Measurements from ENCODE around the gene TP73. TPM values are rescaled to one million over a fixed set of nuclear protein-coding genes. Genes with fewer than 3 reads are reported as not detected.

Gene TP73
- total RNA-seq, 3 donors from 2014 or later (not counting 1 experiment from before 2014, with no cell fraction given): 0.28 to 0.50 (median 0.39) TPM

GRCh38 chr1:3632298-3632697 lies 20.0 kb upstream of the TP73 start:
- TF ChIP-seq CTCF (IDR thresholded peaks at IDR 0.05): no peak
- ATAC-seq (no peak), DNase-seq (no peak)
- H3K9me3 Mint-ChIP-seq: no peaks in the 10 kb centered on the region
- no peak overlapping the region for H3K27ac Mint-ChIP-seq
- no peaks in the 10 kb centered on the region for H3K9me3 ChIP-seq (ENCODE audit: control insufficient read depth, insufficient read depth, low read length)
- no peak overlapping the region for H3K27ac ChIP-seq (ENCODE audit: low read length)
- H3K4me1 Mint-ChIP-seq: no peaks in the 10 kb centered on the region
- H3K27me3 ChIP-seq (ENCODE audit: control insufficient read depth, insufficient read depth, low read length): no peaks in the 10 kb centered on the region
- no peak overlapping the region for H3K4me3 Mint-ChIP-seq
- WGBS (ENCODE audit: insufficient coverage): 96% methylated on average over 17 of the region's 17 CpGs
- peaks cover 50% of the 10 kb centered on the region for H3K36me3 ChIP-seq (ENCODE audit: control insufficient read depth, insufficient read depth, low read length)
- peaks cover 9% of the 10 kb centered on the region for H3K36me3 Mint-ChIP-seq
- H3K27me3 Mint-ChIP-seq (ENCODE audit: low read depth in 2 of 2): no peaks in the 10 kb centered on the region
- intact Hi-C loops (cut with micrococcal nuclease): no loop called here
- no peaks in the 10 kb centered on the region for H3K4me1 ChIP-seq (ENCODE audit: control insufficient read depth, insufficient read depth, low read length)
- no peak overlapping the region for H3K4me3 ChIP-seq (ENCODE audit: low read length)

- H3K36me3 Mint-ChIP-seq: peaks cover 9% of the 10 kb centered on the region
- H3K4me3 ChIP-seq (ENCODE audit: low read length): no peak overlapping the region
- ATAC-seq: no peak
- H3K27ac ChIP-seq (ENCODE audit: low read length): no peak overlapping the region
- DNase-seq: no peak
- TF ChIP-seq CTCF (IDR thresholded peaks at IDR 0.05): no peak
- H3K36me3 ChIP-seq (ENCODE audit: control insufficient read depth, insufficient read depth, low read length): peaks cover 52% of the 10 kb centered on the region
- H3K9me3 ChIP-seq (ENCODE audit: control insufficient read depth, insufficient read depth, low read length): no peaks in the 10 kb centered on the region
- no peaks in the 10 kb centered on the region for H3K4me1 ChIP-seq (ENCODE audit: control insufficient read depth, insufficient read depth, low read length)
- H3K27me3 ChIP-seq (ENCODE audit: control insufficient read depth, insufficient read depth, low read length): no peaks in the 10 kb centered on the region
- H3K27ac Mint-ChIP-seq: no peak overlapping the region
- intact Hi-C loops (cut with micrococcal nuclease): no loop called here
- H3K27me3 Mint-ChIP-seq (ENCODE audit: low read depth in 2 of 2): no peaks in the 10 kb centered on the region
- H3K9me3 Mint-ChIP-seq: no peaks in the 10 kb centered on the region
- no peaks in the 10 kb centered on the region for H3K4me1 Mint-ChIP-seq
- no peak overlapping the region for H3K4me3 Mint-ChIP-seq
- WGBS (ENCODE audit: insufficient coverage): 97% methylated on average over 26 of the region's 26 CpGs
These were observed 19.5 kb upstream of the TP73 start for GRCh38 chr1:3632716-3633343.

GRCh38 chr1:3633344-3634058 lies 18.8 kb upstream of the TP73 start:
- intact Hi-C loops (cut with micrococcal nuclease): no loop called here
- H3K9me3 ChIP-seq (ENCODE audit: control insufficient read depth, insufficient read depth, low read length): no peaks in the 10 kb centered on the region
- no peaks in the 10 kb centered on the region for H3K27me3 Mint-ChIP-seq (ENCODE audit: low read depth in 2 of 2)
- WGBS (ENCODE audit: insufficient coverage): 97% methylated on average over 28 of the region's 28 CpGs
- H3K9me3 Mint-ChIP-seq: no peaks in the 10 kb centered on the region
- no peaks in the 10 kb centered on the region for H3K27me3 ChIP-seq (ENCODE audit: control insufficient read depth, insufficient read depth, low read length)
- no peak for DNase-seq
- no peak overlapping the region for H3K27ac ChIP-seq (ENCODE audit: low read length)
- no peak overlapping the region for H3K4me3 Mint-ChIP-seq
- no peak overlapping the region for H3K4me3 ChIP-seq (ENCODE audit: low read length)
- peaks cover 9% of the 10 kb centered on the region for H3K36me3 Mint-ChIP-seq
- no peak overlapping the region for H3K27ac Mint-ChIP-seq
- no peak for ATAC-seq
- H3K36me3 ChIP-seq (ENCODE audit: control insufficient read depth, insufficient read depth, low read length): peaks cover 52% of the 10 kb centered on the region
- no peaks in the 10 kb centered on the region for H3K4me1 Mint-ChIP-seq
- no peak for TF ChIP-seq CTCF (IDR thresholded peaks at IDR 0.05)
- H3K4me1 ChIP-seq (ENCODE audit: control insufficient read depth, insufficient read depth, low read length): no peaks in the 10 kb centered on the region

Data from natural killer cell (primary cell).